Stomach (tissue), 9 donors: ENCODE results near the gene TPH2. TPM values are rescaled to one million over a fixed set of nuclear protein-coding genes. Genes with fewer than 3 reads are reported as not detected.

Source experiments
- DNase-seq, 2 donors: peaks; one replicate each; pipeline versions ENCODE4 v3.0.0 to v3.0.0-alpha.2; 2013 to 2019
- H3K27ac ChIP-seq, 5 donors: fragments of 200-600 bp in 4 of 5; sonication (generic) in 4 of 5; one replicate each; pipeline ENCODE4 v1.5.1; 2013 to 2019; ENCODE audit warnings: mild to moderate bottlenecking in 1 of 5, moderate library complexity in 1 of 5
- H3K27me3 ChIP-seq, 3 donors: fragments of 200-600 bp; sonication (generic); one replicate each; pipeline ENCODE4 v1.5.1; 2017 to 2019; ENCODE audit warnings: mixed run types in 1 of 3
- H3K36me3 ChIP-seq, 4 donors: fragments of 200-600 bp; sonication (generic); 1 replicate in 3 of 4; 2 replicates in 1 of 4; pipeline ENCODE4 v1.5.1; 2016 to 2019
- H3K4me1 ChIP-seq, 4 donors: fragments of 200-600 bp; sonication (generic); one replicate each; pipeline ENCODE4 v1.5.1; 2016 to 2019
- H3K4me3 ChIP-seq, 4 donors: fragments of 200-600 bp; sonication (generic) in 3 of 4; one replicate each; pipeline ENCODE4 v1.5.1; 2016 to 2019; ENCODE audit warnings: mild to moderate bottlenecking in 1 of 4
- H3K9me3 ChIP-seq, 4 donors: fragments of 200-600 bp; sonication (generic); one replicate each; pipeline ENCODE4 v1.5.1; 2016 to 2019
- CTCF ChIP-seq, 7 experiments: fragments of 450-650 bp in 4 of 7; fragments of 200-600 bp in 3 of 7; sonication (generic) in 3 of 7; IDR thresholded peaks; one replicate each; pipeline ENCODE4 v1.5.1; 2016 to 2019; ENCODE audit warnings: antibody characterized with exemption in 7 of 7, control low read depth in 2 of 7, mild to moderate bottlenecking in 1 of 7
- EP300 ChIP-seq: sonication (generic); formaldehyde crosslinking; IDR thresholded peaks from one replicate; pipeline ENCODE4 v1.6.1; 2017; ENCODE audit warnings: antibody characterized with exemption
- POLR2A ChIP-seq, 4 donors: fragments of 450-650 bp; IDR thresholded peaks; one replicate each; pipeline ENCODE4 v1.6.1; 2016; ENCODE audit warnings: antibody characterized with exemption in 4 of 4, control low read depth in 2 of 4, mild to moderate bottlenecking in 1 of 4, moderate library complexity in 1 of 4
- POLR2AphosphoS5 ChIP-seq, 3 donors: sonication (generic); formaldehyde crosslinking; IDR thresholded peaks; one replicate each; pipeline ENCODE4 v1.6.1; 2016; ENCODE audit warnings: antibody characterized with exemption in 3 of 3
- WGBS, 5 donors: extraction: QIAGEN DNeasy Blood & Tissue Kit in 3 of 5; methylation state at CpG; one replicate each; pipeline versions ENCODE4 v1.1.5 to v1.1.7; 2013 to 2018; 5-methylcytosine and 5-hydroxymethylcytosine counted together
- intact Hi-C: fragments of 100-400 bp; cut with DNase I; formaldehyde crosslinking; loops from one replicate; pipeline ENCODE4 v1.15.1; 2023; ENCODE audit warnings: low total_unique reads
- polyA plus RNA-seq, 3 donors: library from polyadenylated mRNA; stranded (reverse); fragments of 200-250 nt; gene quantifications; one replicate each; pipeline ENCODE4 v1.2.3, GENCODE V29; 2013
- total RNA-seq, 5 donors: library from RNA; depleted of rRNA; stranded (reverse); fragments of >200 nt; gene quantifications; one replicate each; pipeline versions ENCODE4 v1.1.0 to v1.2.3, GENCODE V29; 2014 to 2016
- donor health status: healthy with polysubstance abuse.
- donor health status: Bipolar disorder and iron deficiency.
- donor health status: healthy.

The TPH2 gene
- total and polyA plus RNA-seq, 8 donors, result 0.37 TPM; not detected in 7

GRCh38 chr12:72012874-72013273, 74.2 kb downstream of the TPH2 start:
- H3K9me3 ChIP-seq, result no peaks in the 10 kb centered on the region
- 62 to 82% (median 75%) methylated on average over 4 of the region's 4 CpGs for WGBS, 5 donors
- no peaks in the 10 kb centered on the region for H3K27me3 ChIP-seq
- no peaks in the 10 kb centered on the region for H3K4me1 ChIP-seq
- H3K36me3 ChIP-seq, result no peaks in the 10 kb centered on the region
- TF ChIP-seq EP300 (no peak), POLR2AphosphoS5 (IDR thresholded peaks at IDR 0.05) (no peak), CTCF (IDR thresholded peaks at IDR 0.05) (no peak), POLR2A (IDR thresholded peaks at IDR 0.05) (no peak)
- H3K27ac ChIP-seq, result no peak overlapping the region
- no peak for DNase-seq
- H3K4me3 ChIP-seq, result no peak overlapping the region
- intact Hi-C loops, result no loop called here

DNA sequence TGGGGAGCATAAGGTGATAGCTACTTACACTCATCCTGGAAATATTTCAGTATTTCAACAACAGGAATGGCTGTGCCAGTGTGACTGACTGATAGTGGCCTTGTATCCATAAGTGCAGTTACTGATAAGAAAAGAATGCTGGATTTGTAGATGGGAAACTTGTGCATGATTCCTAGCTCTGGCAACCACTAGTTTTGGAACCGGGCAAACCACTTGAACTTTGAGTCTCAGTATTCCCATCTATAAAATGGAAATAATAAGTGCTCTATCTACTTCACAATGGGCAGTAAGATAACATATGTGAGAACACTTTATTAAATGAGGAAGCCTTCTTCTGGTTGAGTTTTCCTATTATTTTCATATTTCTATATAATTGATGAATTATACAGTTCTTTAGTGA, 77.2 kb downstream of the TPH2 start:
- no peak for DNase-seq
- no peaks in the 10 kb centered on the region for H3K9me3 ChIP-seq
- no peak overlapping the region for H3K27ac ChIP-seq
- no peak for TF ChIP-seq POLR2AphosphoS5 (IDR thresholded peaks at IDR 0.05)
- TF ChIP-seq POLR2A (IDR thresholded peaks at IDR 0.05), result no peak
- no peaks in the 10 kb centered on the region for H3K4me1 ChIP-seq
- H3K27me3 ChIP-seq, result no peaks in the 10 kb centered on the region
- 48 to 80% (median 63%) methylated on average over 1 of the region's 1 CpG for WGBS, 5 donors
- intact Hi-C loops, result no loop called here
- no peak overlapping the region for H3K4me3 ChIP-seq
- no peaks in the 10 kb centered on the region for H3K36me3 ChIP-seq

DNA sequence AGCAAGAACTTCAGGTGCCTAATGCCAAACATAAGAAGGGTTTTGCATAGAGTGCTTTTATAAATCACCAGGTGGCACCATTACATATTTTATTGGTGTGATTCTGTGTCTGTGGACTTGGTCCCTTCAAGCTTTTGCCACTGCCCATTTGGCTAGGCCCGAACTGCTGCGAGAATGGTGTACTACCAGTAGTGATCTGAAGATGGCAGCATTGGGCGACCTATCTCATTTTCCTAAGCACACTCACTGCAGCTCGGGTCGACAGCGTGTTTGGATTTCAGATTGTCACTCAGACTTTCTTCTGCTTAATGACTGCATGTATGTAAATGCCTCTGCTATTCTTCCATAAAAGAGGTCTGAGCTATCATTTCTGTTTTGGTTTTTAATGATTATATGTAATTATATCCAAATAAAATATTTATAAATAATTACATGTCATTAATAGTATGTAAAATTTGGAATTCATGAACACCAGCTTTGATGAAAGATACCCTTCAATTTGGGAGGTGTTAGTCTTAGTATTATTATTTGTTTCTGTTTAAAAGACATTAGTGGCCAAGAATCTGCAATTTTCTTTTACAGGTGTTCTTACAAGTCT, 78.5 kb downstream of the TPH2 start:
- WGBS, 5 donors, result 0 to 3% (median 1%) methylated on average over 6 of the region's 6 CpGs

DNA sequence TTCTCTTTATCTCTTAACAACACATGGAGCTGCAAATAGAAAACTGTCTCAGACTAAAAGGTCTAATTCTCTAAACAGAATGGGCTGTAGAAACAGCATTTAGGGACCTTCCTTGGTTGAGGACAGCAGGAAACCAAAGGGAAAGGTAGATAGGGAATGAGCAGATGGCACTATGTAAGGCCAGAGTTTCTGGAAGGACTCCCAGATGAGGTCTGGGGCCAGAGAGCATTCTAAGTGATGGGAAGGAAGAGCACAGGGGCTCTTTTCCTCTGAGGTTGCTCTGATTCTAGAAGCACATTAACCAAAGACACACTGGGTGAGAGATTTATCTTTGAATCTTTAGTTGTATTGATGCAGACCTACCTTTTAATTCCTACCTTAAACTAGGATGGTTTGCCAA, 79.4 kb downstream of the TPH2 start:
- Histone ChIP-seq H3K4me1 (no peaks in the 10 kb centered on the region), H3K27ac (no peak overlapping the region), H3K27me3 (no peaks in the 10 kb centered on the region), H3K9me3 (no peaks in the 10 kb centered on the region), H3K36me3 (no peaks in the 10 kb centered on the region), H3K4me3 (no peak overlapping the region)
- TF ChIP-seq EP300 (no peak), POLR2A (IDR thresholded peaks at IDR 0.05) (no peak), CTCF (IDR thresholded peaks at IDR 0.05) (no peak)
- DNase-seq, result no peak
- intact Hi-C loops, result no loop called here

More for the DNA sequence above, 78.5 kb downstream of the TPH2 start:
- H3K27ac ChIP-seq, result no peak overlapping the region
- H3K9me3 ChIP-seq, result no peaks in the 10 kb centered on the region
- H3K4me3 ChIP-seq, result no peak overlapping the region
- DNase-seq, result peak; percentile 69 to 93
- no peaks in the 10 kb centered on the region for H3K27me3 ChIP-seq
- no peaks in the 10 kb centered on the region for H3K36me3 ChIP-seq
- H3K4me1 ChIP-seq, result no peaks in the 10 kb centered on the region
- intact Hi-C loops, result no loop called here
- TF ChIP-seq CTCF (IDR thresholded peaks at IDR 0.05) (peak in 5 of 7 experiments; percentile 59 to 78 (median 65)), POLR2AphosphoS5 (IDR thresholded peaks at IDR 0.05) (no peak)

GRCh38 chr12:72024613-72025012, 86.0 kb downstream of the TPH2 start:
- 59 to 76% (median 68%) methylated on average over 5 of the region's 5 CpGs for WGBS, 5 donors
- DNase-seq, result no peak
- TF ChIP-seq POLR2AphosphoS5 (IDR thresholded peaks at IDR 0.05) (no peak), CTCF (IDR thresholded peaks at IDR 0.05) (no peak), POLR2A (IDR thresholded peaks at IDR 0.05) (no peak)
- no peaks in the 10 kb centered on the region for H3K27me3 ChIP-seq
- no peaks in the 10 kb centered on the region for H3K36me3 ChIP-seq
- H3K27ac ChIP-seq, result no peak overlapping the region
- no peaks in the 10 kb centered on the region for H3K9me3 ChIP-seq
- no peak overlapping the region for H3K4me3 ChIP-seq
- intact Hi-C loops, result no loop called here
- no peaks in the 10 kb centered on the region for H3K4me1 ChIP-seq
